Measurements from ENCODE around the gene TM9SF1. TPM values are rescaled to one million over a fixed set of nuclear protein-coding genes. Genes with fewer than 3 reads are reported as not detected.

TM9SF1 gene
- total and polyA plus RNA-seq, 2 of the 13 experiments (the other 11 are each of a cell fraction or from before 2014, with no cell fraction given) = 83.2 to 110 TPM

GRCh38 chr14:24181371-24182077, 13.7 kb downstream of the TM9SF1 start:
- 95% methylated on average over 19 of the region's 19 CpGs for whole genome bisulfite sequencing (ENCODE audit: low lambda C conversion rate)
- CTCF ChIA-PET (ENCODE audit: low intra/inter-chr PET ratio, low total read pairs) = no interaction called here
- Histone ChIP-seq H3K9me3 (ENCODE audit: low read length) (no peaks in the 10 kb centered on the region), H3K4me1 (ENCODE audit: insufficient read depth, low read length) (no peaks in the 10 kb centered on the region), H3K4me2 (ENCODE audit: low read depth, low read length) (no peak overlapping the region), H3K4me3 (replicated peaks in 1 of 3; ENCODE audit: insufficient read depth in 1 of 3, low read depth in 2 of 3, low read length in 3 of 3) (no peak overlapping the region), H2AFZ (ENCODE audit: low read length) (no peak overlapping the region), H3K79me2 (ENCODE audit: insufficient read depth, low read length) (no peaks in the 10 kb centered on the region), H3K36me3 (replicated peaks in 1 of 2; ENCODE audit: control insufficient read depth in 1 of 2, insufficient read depth in 2 of 2, low read length in 2 of 2) (peaks cover 82 to 88% of the 10 kb centered on the region in 2 experiments), H3K27me3 (ENCODE audit: control insufficient read depth in 1 of 2, insufficient read depth in 2 of 2, low read length in 2 of 2) (no peaks in the 10 kb centered on the region), H3K9ac (ENCODE audit: insufficient read depth, low read depth, low read length) (no peak overlapping the region), H4K20me1 (ENCODE audit: insufficient read depth, low read length) (no peaks in the 10 kb centered on the region), H3K27ac (ENCODE audit: extremely low read length, insufficient read depth, low read length) (no peak overlapping the region)
- FAIRE-seq = no peak
- in situ Hi-C loops (cut with HindIII; ENCODE audit: extremely low pct_ligation_motif_present, low pct_unique_long_range_greater_than_20kb) (no loop called here), intact Hi-C loops (cut with micrococcal nuclease; ENCODE audit: unreplicated experiment) (no loop called here)
- POLR2A ChIA-PET = interaction anchor here (0.7 to 8.1 kb wide), 15 partner anchors 7 to 123 kb away, joined by 3 to 65 read pairs (median 5); partner anchors contain the start of genes CHMP4A, DCAF11, IPO4 and IRF9
- BruUV-seq (replicated peaks) = no TSS peak
- no peak for DNase-seq (ENCODE audit: low spot score)
- ATAC-seq = no peak
- no peak for TF ChIP-seq RAD51 (IDR thresholded peaks at IDR 0.05; ENCODE audit: borderline replicate concordance)
- no peak for TF ChIP-seq ZNF446 (CRISPR knock-in tag; IDR thresholded peaks at IDR 0.05)
- no peak for TF ChIP-seq MTF2 (CRISPR knock-in tag; IDR thresholded peaks at IDR 0.05; ENCODE audit: borderline replicate concordance)
- no peak for TF ChIP-seq PITX1 (CRISPR knock-in tag; IDR thresholded peaks at IDR 0.05)
- TF ChIP-seq ZSCAN5A (CRISPR knock-in tag; IDR thresholded peaks at IDR 0.05; ENCODE audit: borderline replicate concordance) = no peak
- no peak for TF ChIP-seq ZNF296 (CRISPR knock-in tag; conservative IDR thresholded peaks at IDR 0.05)
- TF ChIP-seq HOXA7 (CRISPR knock-in tag; IDR thresholded peaks at IDR 0.05) = no peak
- TF ChIP-seq GFI1 (CRISPR knock-in tag; IDR thresholded peaks at IDR 0.05; ENCODE audit: borderline replicate concordance) = no peak
- TF ChIP-seq PHF5A (CRISPR knock-in tag; IDR thresholded peaks at IDR 0.05; ENCODE audit: low read depth, unreplicated experiment) = no peak
- TF ChIP-seq ZNF326 (CRISPR knock-in tag; IDR thresholded peaks at IDR 0.05; ENCODE audit: borderline replicate concordance) = no peak
- TF ChIP-seq FOXC1 (CRISPR knock-in tag; IDR thresholded peaks at IDR 0.05; ENCODE audit: borderline replicate concordance) = no peak
- TF ChIP-seq ZNF224 (CRISPR knock-in tag; IDR thresholded peaks at IDR 0.05) = no peak
- TF ChIP-seq YY1 (IDR thresholded peaks at IDR 0.05; ENCODE audit: insufficient read depth, insufficient replicate concordance, low read depth, low read length) = no peak
- no peak for TF ChIP-seq ZNF263 (CRISPR knock-in tag; IDR thresholded peaks at IDR 0.05)
- TF ChIP-seq CBFB (CRISPR knock-in tag; IDR thresholded peaks at IDR 0.05) = no peak
- TF ChIP-seq KLF13 (CRISPR knock-in tag; IDR thresholded peaks at IDR 0.05) = no peak
- TF ChIP-seq KAT2B (IDR thresholded peaks at IDR 0.05; ENCODE audit: borderline replicate concordance, low read depth, low read length) = no peak
- no peak for TF ChIP-seq NR2F2 (IDR thresholded peaks at IDR 0.05; ENCODE audit: borderline replicate concordance, low read depth)
- no peak for TF ChIP-seq PBX2 (CRISPR knock-in tag; IDR thresholded peaks at IDR 0.05)
- no peak for TF ChIP-seq MXD3 (CRISPR knock-in tag; IDR thresholded peaks at IDR 0.05)
- no peak for TF ChIP-seq ZBTB2 (CRISPR knock-in tag; IDR thresholded peaks at IDR 0.05; ENCODE audit: low read depth)
- no peak for TF ChIP-seq ZKSCAN5 (CRISPR knock-in tag; IDR thresholded peaks at IDR 0.05)
- TF ChIP-seq ZNF230 (CRISPR knock-in tag; IDR thresholded peaks at IDR 0.05) = no peak
